Measurements from ENCODE around the gene TRPT1.

The TRPT1 gene

GRCh38 chr11:64225608-64226506, at the start of gene TRPT1, which contains the start of gene NUDT22:
Gene TRPT1 (minus strand): TSS chr11:64226186. CDS start chr11:64225860, 326 bp downstream.
Gene NUDT22 (plus strand): TSS chr11:64226274. CDS start chr11:64226653, 379 bp downstream.
- DNase-seq: peak; percentile 93

GRCh38 chr11:64275031-64275800, 49.2 kb upstream of the TRPT1 start:
- no peak for DNase-seq

GRCh38 chr11:64269540-64270220, 43.7 kb upstream of the TRPT1 start:
- peak; percentile 99 for DNase-seq

- DNase-seq: no peak
Observed at GRCh38 chr11:64268893-64269539, 43.0 kb upstream of the TRPT1 start.

- no peak for DNase-seq
Observed at GRCh38 chr11:64268025-64268892, 42.3 kb upstream of the TRPT1 start.

- DNase-seq: no peak
Observed at GRCh38 chr11:64267207-64267945, 41.4 kb upstream of the TRPT1 start.

GRCh38 chr11:64266339-64266738, 40.4 kb upstream of the TRPT1 start:
- DNase-seq: no peak

GRCh38 chr11:64265176-64266160, 39.5 kb upstream of the TRPT1 start:
- no peak for DNase-seq

- DNase-seq: no peak
Observed at GRCh38 chr11:64264371-64264852, 38.4 kb upstream of the TRPT1 start.

- DNase-seq: no peak
Observed at GRCh38 chr11:64263947-64264317, 37.9 kb upstream of the TRPT1 start.

- DNase-seq: no peak
Observed at GRCh38 chr11:64263021-64263946, 37.3 kb upstream of the TRPT1 start.

- DNase-seq: no peak
Observed at GRCh38 chr11:64262271-64263002, 36.5 kb upstream of the TRPT1 start.

- DNase-seq: no peak
Observed at GRCh38 chr11:64261556-64262080, 35.6 kb upstream of the TRPT1 start.

- DNase-seq: no peak
Observed at GRCh38 chr11:64260147-64260708, 34.2 kb upstream of the TRPT1 start.

GRCh38 chr11:64259533-64260067, 33.6 kb upstream of the TRPT1 start:
- peak; percentile 66 for DNase-seq

- no peak for DNase-seq
Observed at GRCh38 chr11:64258946-64259532, 33.1 kb upstream of the TRPT1 start.

Data from suppressor macrophage treated with lipopolysaccharide for 4 hours (primary cell).